ENCODE data around the gene POTEF. TPM values are rescaled to one million over a fixed set of nuclear protein-coding genes. Genes with fewer than 3 reads are reported as not detected.

Gene POTEF
- total and polyA plus RNA-seq, 2 of the 4 experiments (the other 2 are of a cell fraction): not detected

GRCh38 chr2:130165293-130166016 is 36.4 kb upstream of the POTEF start:
- CTCF ChIA-PET: no interaction called here
- Histone ChIP-seq H3K23ac (ENCODE audit: low read depth, low read length) (no peak overlapping the region), H3K14ac (replicated peaks; ENCODE audit: low read depth, low read length) (no peak overlapping the region), H4K20me1 (ENCODE audit: insufficient read depth, low read length) (no peaks in the 10 kb centered on the region), H4K91ac (ENCODE audit: insufficient read depth, low read depth, low read length) (no peak overlapping the region), H2BK120ac (ENCODE audit: low read depth, low read length) (no peak overlapping the region), H2BK20ac (ENCODE audit: low read depth, low read length) (no peak overlapping the region), H2BK5ac (ENCODE audit: low read depth, low read length, poor library complexity, severe bottlenecking) (no peak overlapping the region), H4K8ac (ENCODE audit: low read depth in 2 of 2, low read length in 2 of 2) (no peak overlapping the region), H3K36me3 (ENCODE audit: control insufficient read depth, insufficient read depth, low read length) (peaks cover 47% of the 10 kb centered on the region), H3K4me2 (ENCODE audit: low read depth, low read length) (no peak overlapping the region), H2AK9ac (replicated peaks; ENCODE audit: low read depth, low read length, poor library complexity) (no peak overlapping the region), H3K4me3 (ENCODE audit: insufficient read depth, low read depth, low read length) (no peak overlapping the region), H2AK5ac (ENCODE audit: low read depth, low read length) (no peak overlapping the region), H3K27me3 (ENCODE audit: control insufficient read depth, insufficient read depth, low read length) (no peaks in the 10 kb centered on the region), H4K5ac (ENCODE audit: low read depth, low read length) (no peak overlapping the region), H3K4ac (ENCODE audit: low read depth, low read length) (no peak overlapping the region), H3K56ac (ENCODE audit: extremely low read depth, insufficient read depth, low read length) (no peak overlapping the region), H3K27ac (ENCODE audit: insufficient read depth, low read length) (no peak overlapping the region), H3K9ac (ENCODE audit: low read depth, low read length) (no peak overlapping the region), H2AFZ (replicated peaks; ENCODE audit: low read length, poor library complexity) (no peak overlapping the region), H3K9me1 (ENCODE audit: insufficient read depth, low read length) (no peaks in the 10 kb centered on the region), H3K9me3 (ENCODE audit: control insufficient read depth, insufficient read depth, low read length) (no peaks in the 10 kb centered on the region), H2BK15ac (ENCODE audit: low read depth, low read length) (no peak overlapping the region), H3K18ac (ENCODE audit: low read depth, low read length) (no peak overlapping the region), H3K4me1 (ENCODE audit: control insufficient read depth, insufficient read depth, low read length) (no peaks in the 10 kb centered on the region), H3K79me1 (ENCODE audit: low read depth in 1 of 2, low read length in 2 of 2) (peaks cover 0 to 4% of the 10 kb centered on the region in 2 experiments; a peak in 1 of 4 replicates)
- dilution Hi-C loops (cut with HindIII; ENCODE audit: low sequenced_read_pairs, unreplicated experiment) (no loop called here), intact Hi-C loops (cut with micrococcal nuclease) (no loop called here), in situ Hi-C loops (cut with MboI; ENCODE audit: low sequenced_read_pairs) (loop anchor here (25.0 kb wide), 1 partner anchor 1347 kb away; no protein-coding TSS in a partner anchor)
- no peak for TF ChIP-seq RCOR1 (IDR thresholded peaks at IDR 0.05; ENCODE audit: insufficient replicate concordance, low read length)
- TF ChIP-seq FOS (IDR thresholded peaks at IDR 0.05; ENCODE audit: low read depth, low read length): no peak
- no peak for TF ChIP-seq MAZ (IDR thresholded peaks at IDR 0.05; ENCODE audit: borderline replicate concordance, low read depth, low read length)
- TF ChIP-seq NFE2L2 (IDR thresholded peaks at IDR 0.05; ENCODE audit: low read depth, low read length): no peak
- no peak for TF ChIP-seq MAFK (IDR thresholded peaks at IDR 0.05; ENCODE audit: low read depth, low read length)
- no peak for TF ChIP-seq POLR2A (IDR thresholded peaks at IDR 0.05; ENCODE audit: low read depth, low read length)
- no peak for TF ChIP-seq ELK1 (IDR thresholded peaks at IDR 0.05; ENCODE audit: borderline replicate concordance, low read depth, low read length)
- TF ChIP-seq RFX5 (IDR thresholded peaks at IDR 0.05; ENCODE audit: low read depth, low read length): no peak
- TF ChIP-seq CEBPB (IDR thresholded peaks at IDR 0.05; ENCODE audit: low read depth, low read length): no peak
- no peak for TF ChIP-seq CTCF (conservative IDR thresholded peaks at IDR 0.05; ENCODE audit: low read depth, low read length)
- no peak for TF ChIP-seq USF2 (IDR thresholded peaks at IDR 0.05; ENCODE audit: low read depth, low read length)
- no peak for TF ChIP-seq CHD1 (IDR thresholded peaks at IDR 0.05; ENCODE audit: low read depth, low read length)
- TF ChIP-seq RAD21 (IDR thresholded peaks at IDR 0.05; ENCODE audit: low read length): no peak
- POLR2A ChIA-PET (ENCODE audit: unreplicated experiment): no interaction called here
- ATAC-seq (ENCODE audit: low read depth): no peak
- no TSS peak for BruUV-seq (replicated peaks)
- no peak for DNase-seq
- WGBS, 2 experiments (ENCODE audit: extremely low coverage in 2 of 2, insufficient read length in 1 of 2): 100% methylated on average over 3 of the region's 8 CpGs; no CpG with 5 or more reads in 1 of the 2 experiments

All from IMR-90 (cell line).